K562 (cell line): Measurements from ENCODE around the gene NMT2.

Experiments
- CBX5 ChIP-seq: IDR thresholded peaks from 2 replicates; pipeline ENCODE4 v1.6.1; 2014; ENCODE audit warnings: low read depth, borderline replicate concordance
- E2F1 ChIP-seq: sonication (generic); formaldehyde crosslinking; IDR thresholded peaks from 2 replicates; pipeline ENCODE4 v1.8.1; 2023; ENCODE audit warnings: mild to moderate bottlenecking, missing genetic modification reagents, moderate library complexity
- EZH2 ChIP-seq: IDR thresholded peaks from 2 replicates; pipeline ENCODE4 v1.6.1; 2012; ENCODE audit warnings: low read depth, mild to moderate bottlenecking, inconsistent platforms, low read length, borderline replicate concordance
- FOXK1 ChIP-seq: sonication (generic); formaldehyde crosslinking; IDR thresholded peaks from 2 replicates; pipeline ENCODE4 v1.8.0; 2022; ENCODE audit warnings: missing genetic modification reagents, mild to moderate bottlenecking, borderline replicate concordance
- HSF4 ChIP-seq: fragments of 250-450 bp; sonication (Bioruptor Pico); IDR thresholded peaks from 2 replicates; pipeline ENCODE4 v2.1.2; 2022; ENCODE audit warnings: mild to moderate bottlenecking, moderate library complexity, borderline replicate concordance
- MAFF ChIP-seq: IDR thresholded peaks from 2 replicates; pipeline ENCODE4 v1.6.1; 2012; ENCODE audit warnings: low read length, improper control_type of control experiment
- MAFK ChIP-seq: IDR thresholded peaks from 2 replicates; pipeline ENCODE4 v1.6.1; 2011; ENCODE audit warnings: low read length, improper control_type of control experiment
- MAX ChIP-seq: sonication (generic); formaldehyde crosslinking; IDR thresholded peaks from 2 replicates; pipeline ENCODE4 v1.9.0; 2022; ENCODE audit warnings: mild to moderate bottlenecking, missing genetic modification reagents
- MTF1 ChIP-seq: fragments of 250-450 bp; sonication (Bioruptor Pico); IDR thresholded peaks from 2 replicates; pipeline ENCODE4 v1.9.0; 2021; ENCODE audit warnings: moderate library complexity, mild to moderate bottlenecking, inconsistent platforms, borderline replicate concordance
- POLR2A ChIP-seq: fragments of 450-650 bp; conservative IDR thresholded peaks from 2 replicates; pipeline ENCODE4 v1.6.1; 2016
- POLR2AphosphoS5 ChIP-seq: IDR thresholded peaks from 2 replicates; pipeline ENCODE4 v1.6.1; 2011; ENCODE audit warnings: mild to moderate bottlenecking, low read depth, low read length, moderate library complexity; ENCODE audit not compliant: control insufficient read depth, insufficient read depth
- REST ChIP-seq, 2 experiments: fragments of 450-650 bp; formaldehyde crosslinking in 1 of 2; IDR thresholded peaks; 2 replicates each; pipeline versions ENCODE4 v1.4.0 to v1.6.1; 2014 to 2020; ENCODE audit warnings: mild to moderate bottlenecking in 2 of 2, borderline replicate concordance in 1 of 2, low read depth in 1 of 2

GRCh38 chr10:15180736-15181135 lies 12.2 kb upstream of the NMT2 start:
- TF ChIP-seq HSF4: no peak
- TF ChIP-seq EZH2: no peak
- no peak for TF ChIP-seq REST (IDR thresholded peaks at IDR 0.05; ENCODE audit: borderline replicate concordance)
- TF ChIP-seq REST (CRISPR knock-in tag; IDR thresholded peaks at IDR 0.05; ENCODE audit: low read depth): no peak
- TF ChIP-seq FOXK1 (CRISPR knock-in tag): no peak
- no peak for TF ChIP-seq MAFF
- TF ChIP-seq POLR2AphosphoS5: no peak
- TF ChIP-seq POLR2A: no peak
- no peak for TF ChIP-seq MTF1
- no peak for TF ChIP-seq MAFK
- TF ChIP-seq CBX5: no peak
- TF ChIP-seq MAX (CRISPR knock-in tag): no peak
- TF ChIP-seq E2F1 (CRISPR knock-in tag): no peak
